ENCODE data around the gene SVIL.
"Not testable (repeated sequence)": the region's sequence is repeated elsewhere in the genome, so short reads cannot be mapped to it uniquely, and the experiment has no call there.

SVIL gene

GRCh38 chr10:29519659-29520058 lies 115.1 kb downstream of the SVIL start:
- DNase-seq (ENCODE audit: low read depth, low spot score): no peak
- no peak overlapping the region for H3K4me3 ChIP-seq (ENCODE audit: insufficient read length, low read depth)
- TF ChIP-seq YY1 (IDR thresholded peaks at IDR 0.05; ENCODE audit: insufficient read depth, insufficient read length) (no peak), SUZ12 (IDR thresholded peaks at IDR 0.05; ENCODE audit: extremely low read depth, insufficient read depth, insufficient read length) (no peak), ZNF274 (IDR thresholded peaks at IDR 0.05; ENCODE audit: low read depth, low read length) (no peak)
- H3K36me3 ChIP-seq (ENCODE audit: insufficient read depth, insufficient read length, low read length): peaks cover 76% of the 10 kb centered on the region
- H3K9ac ChIP-seq (ENCODE audit: insufficient read length, low read depth): no peak overlapping the region
- no peaks in the 10 kb centered on the region for H3K9me3 ChIP-seq (ENCODE audit: insufficient read depth, low read length)
- no peaks in the 10 kb centered on the region for H3K27me3 ChIP-seq (ENCODE audit: insufficient read depth, insufficient read length)
- no peaks in the 10 kb centered on the region for H3K4me1 ChIP-seq (ENCODE audit: insufficient read depth, insufficient read length)

DNA sequence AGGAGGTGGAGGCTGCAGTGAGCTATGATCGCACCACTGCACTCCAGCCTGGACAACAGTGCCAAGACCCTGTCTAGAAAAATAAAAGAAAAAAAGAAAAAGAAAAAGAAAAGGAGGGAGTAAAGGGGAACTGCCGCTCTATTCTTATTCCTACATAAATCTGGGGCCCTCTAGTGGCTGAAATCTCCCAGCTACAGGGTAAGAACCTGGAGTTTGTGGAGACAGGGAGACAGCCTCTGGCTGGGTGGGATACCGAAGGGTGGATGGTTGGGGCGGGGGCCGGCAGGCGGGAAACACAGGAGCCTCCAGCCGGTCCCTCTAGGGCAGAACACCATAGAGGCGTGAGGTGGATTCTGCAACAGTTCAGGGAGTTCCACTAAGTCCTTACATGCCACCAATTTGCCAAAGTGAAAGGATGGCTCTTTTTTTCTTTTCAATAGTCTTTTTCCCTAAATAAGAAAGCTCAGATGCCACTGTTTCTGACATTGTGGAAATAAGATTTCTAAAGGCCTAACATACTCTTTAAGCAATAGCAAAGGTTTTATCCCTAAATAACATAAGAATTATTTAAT lies 117.3 kb downstream of the SVIL start:
- H3K36me3 ChIP-seq (ENCODE audit: insufficient read depth, insufficient read length, low read length): peaks cover 63% of the 10 kb centered on the region
- H3K9me3 ChIP-seq (ENCODE audit: insufficient read depth, low read length): no peaks in the 10 kb centered on the region
- no peaks in the 10 kb centered on the region for H3K27me3 ChIP-seq (ENCODE audit: insufficient read depth, insufficient read length)
- TF ChIP-seq ZNF274 (IDR thresholded peaks at IDR 0.05; ENCODE audit: low read depth, low read length) (no peak), YY1 (IDR thresholded peaks at IDR 0.05; ENCODE audit: insufficient read depth, insufficient read length) (no peak), SUZ12 (IDR thresholded peaks at IDR 0.05; ENCODE audit: extremely low read depth, insufficient read depth, insufficient read length) (no peak)
- H3K4me3 ChIP-seq (ENCODE audit: insufficient read length, low read depth): no peak overlapping the region
- DNase-seq (ENCODE audit: low read depth, low spot score): peak; percentile 63
- no peaks in the 10 kb centered on the region for H3K4me1 ChIP-seq (ENCODE audit: insufficient read depth, insufficient read length)
- no peak overlapping the region for H3K9ac ChIP-seq (ENCODE audit: insufficient read length, low read depth)

DNA sequence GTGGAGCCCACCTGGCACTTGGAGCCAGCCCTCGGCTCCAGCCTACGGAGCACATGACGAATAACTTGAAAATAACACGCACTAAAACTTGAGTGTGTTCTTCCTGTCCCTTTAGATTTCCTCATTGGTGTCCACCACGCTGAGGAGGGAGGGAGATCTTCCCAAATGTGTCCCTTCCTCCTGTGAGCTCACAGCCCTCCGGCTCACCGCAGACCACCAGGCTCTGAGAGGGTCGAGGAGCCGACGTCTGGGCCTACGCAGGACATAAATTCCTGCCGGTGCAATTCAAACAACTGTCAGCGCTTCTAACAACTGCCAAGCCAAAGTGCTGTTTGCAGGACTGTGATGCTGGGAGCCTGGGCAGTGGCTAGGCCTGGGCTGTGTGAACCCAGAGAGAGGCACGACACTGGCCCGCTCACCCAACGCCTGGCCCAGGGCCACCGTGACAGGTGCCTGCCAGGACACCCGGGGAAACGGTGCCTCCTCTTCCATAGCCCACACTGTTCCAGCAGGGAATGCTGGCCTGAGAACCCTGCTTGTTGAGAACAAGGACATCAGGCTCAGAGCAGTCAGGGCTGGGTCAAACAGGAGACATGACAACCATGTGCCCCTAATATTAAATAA lies 118.3 kb downstream of the SVIL start:
- H3K36me3 ChIP-seq (ENCODE audit: insufficient read depth, insufficient read length, low read length): peaks cover 63% of the 10 kb centered on the region
- not testable (repeated sequence) for H3K4me3 ChIP-seq (ENCODE audit: insufficient read length, low read depth); DNase-seq (ENCODE audit: low read depth, low spot score); H3K27me3 ChIP-seq (ENCODE audit: insufficient read depth, insufficient read length); H3K4me1 ChIP-seq (ENCODE audit: insufficient read depth, insufficient read length); H3K9ac ChIP-seq (ENCODE audit: insufficient read length, low read depth); H3K9me3 ChIP-seq (ENCODE audit: insufficient read depth, low read length)

GRCh38 chr10:29515879-29516278 lies 118.9 kb downstream of the SVIL start:
- not testable (repeated sequence) for H3K27me3 ChIP-seq (ENCODE audit: insufficient read depth, insufficient read length); H3K9ac ChIP-seq (ENCODE audit: insufficient read length, low read depth); DNase-seq (ENCODE audit: low read depth, low spot score); H3K9me3 ChIP-seq (ENCODE audit: insufficient read depth, low read length); H3K4me1 ChIP-seq (ENCODE audit: insufficient read depth, insufficient read length); H3K4me3 ChIP-seq (ENCODE audit: insufficient read length, low read depth)
- H3K36me3 ChIP-seq (ENCODE audit: insufficient read depth, insufficient read length, low read length): peaks cover 59% of the 10 kb centered on the region

GRCh38 chr10:29515104-29515503 lies 119.7 kb downstream of the SVIL start:
- peaks cover 53% of the 10 kb centered on the region for H3K36me3 ChIP-seq (ENCODE audit: insufficient read depth, insufficient read length, low read length)

DNA sequence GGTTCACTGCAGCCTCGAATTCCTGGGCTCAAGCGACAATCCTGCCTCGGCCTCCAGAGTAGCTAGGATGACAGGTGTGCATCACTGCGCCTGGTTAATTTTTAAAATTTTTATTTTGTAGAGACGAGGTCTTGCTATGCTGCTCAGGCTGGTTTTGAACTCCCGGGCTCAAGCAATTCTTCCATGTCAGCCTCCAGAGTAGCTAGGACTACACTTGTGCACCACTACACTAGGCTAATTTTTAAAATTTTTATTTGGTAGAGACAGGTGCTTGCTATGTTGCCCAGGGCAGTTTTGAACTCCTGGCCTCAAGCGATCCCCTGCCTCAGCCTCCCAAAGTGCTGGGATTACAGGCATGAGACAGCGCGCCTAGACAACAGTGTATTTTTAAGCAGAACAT lies 120.5 kb downstream of the SVIL start:
- Histone ChIP-seq H3K4me3 (ENCODE audit: insufficient read length, low read depth) (no peak overlapping the region), H3K9me3 (ENCODE audit: insufficient read depth, low read length) (no peaks in the 10 kb centered on the region), H3K4me1 (ENCODE audit: insufficient read depth, insufficient read length) (no peaks in the 10 kb centered on the region), H3K36me3 (ENCODE audit: insufficient read depth, insufficient read length, low read length) (peaks cover 46% of the 10 kb centered on the region), H3K9ac (ENCODE audit: insufficient read length, low read depth) (no peak overlapping the region), H3K27me3 (ENCODE audit: insufficient read depth, insufficient read length) (no peaks in the 10 kb centered on the region)
- TF ChIP-seq SUZ12 (IDR thresholded peaks at IDR 0.05; ENCODE audit: extremely low read depth, insufficient read depth, insufficient read length): no peak
- TF ChIP-seq ZNF274 (IDR thresholded peaks at IDR 0.05; ENCODE audit: low read depth, low read length): no peak
- no peak for TF ChIP-seq YY1 (IDR thresholded peaks at IDR 0.05; ENCODE audit: insufficient read depth, insufficient read length)
- DNase-seq (ENCODE audit: low read depth, low spot score): no peak

More at GRCh38 chr10:29515104-29515503, 119.7 kb downstream of the SVIL start:
- not testable (repeated sequence) for H3K4me3 ChIP-seq (ENCODE audit: insufficient read length, low read depth); H3K9me3 ChIP-seq (ENCODE audit: insufficient read depth, low read length); H3K4me1 ChIP-seq (ENCODE audit: insufficient read depth, insufficient read length); H3K27me3 ChIP-seq (ENCODE audit: insufficient read depth, insufficient read length); H3K9ac ChIP-seq (ENCODE audit: insufficient read length, low read depth); DNase-seq (ENCODE audit: low read depth, low spot score)

DNA sequence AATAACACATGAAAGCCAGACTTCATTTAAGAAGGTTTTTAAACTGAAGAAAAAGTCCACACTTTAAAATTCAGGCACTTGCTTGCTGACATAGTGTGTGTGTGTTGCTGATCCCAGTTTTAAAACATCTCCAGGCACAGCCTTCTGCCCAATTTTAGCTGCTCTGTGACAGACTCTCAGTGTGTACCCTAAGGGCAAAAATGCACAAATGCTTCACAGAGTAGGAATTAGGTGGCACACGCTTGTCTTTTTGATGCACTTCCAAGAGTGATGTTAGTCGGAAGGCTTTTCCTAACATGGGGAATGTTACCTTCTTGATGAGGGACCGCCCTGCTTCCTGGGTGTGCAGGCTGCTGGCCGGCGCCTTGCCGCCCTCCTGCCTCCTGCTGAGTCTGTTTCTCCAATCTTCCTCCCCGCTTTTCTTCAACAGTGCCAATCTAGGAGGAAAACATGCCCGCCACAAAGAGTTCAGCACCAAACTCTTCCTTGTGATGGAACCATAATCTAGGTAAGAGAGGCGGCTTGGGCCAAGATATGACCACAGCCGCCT lies 122.3 kb downstream of the SVIL start:
- Histone ChIP-seq H3K9ac (ENCODE audit: insufficient read length, low read depth) (no peak overlapping the region), H3K4me3 (ENCODE audit: insufficient read length, low read depth) (no peak overlapping the region), H3K27me3 (ENCODE audit: insufficient read depth, insufficient read length) (no peaks in the 10 kb centered on the region), H3K4me1 (ENCODE audit: insufficient read depth, insufficient read length) (no peaks in the 10 kb centered on the region), H3K9me3 (ENCODE audit: insufficient read depth, low read length) (no peaks in the 10 kb centered on the region), H3K36me3 (ENCODE audit: insufficient read depth, insufficient read length, low read length) (peaks cover 43% of the 10 kb centered on the region)
- no peak for TF ChIP-seq SUZ12 (IDR thresholded peaks at IDR 0.05; ENCODE audit: extremely low read depth, insufficient read depth, insufficient read length)
- no peak for TF ChIP-seq YY1 (IDR thresholded peaks at IDR 0.05; ENCODE audit: insufficient read depth, insufficient read length)
- TF ChIP-seq ZNF274 (IDR thresholded peaks at IDR 0.05; ENCODE audit: low read depth, low read length): no peak
- DNase-seq (ENCODE audit: low read depth, low spot score): no peak

GRCh38 chr10:29511806-29512205 lies 123.0 kb downstream of the SVIL start:
- not testable (repeated sequence) for H3K27me3 ChIP-seq (ENCODE audit: insufficient read depth, insufficient read length); H3K9me3 ChIP-seq (ENCODE audit: insufficient read depth, low read length); H3K4me3 ChIP-seq (ENCODE audit: insufficient read length, low read depth); DNase-seq (ENCODE audit: low read depth, low spot score); H3K9ac ChIP-seq (ENCODE audit: insufficient read length, low read depth); H3K4me1 ChIP-seq (ENCODE audit: insufficient read depth, insufficient read length)
- peaks cover 47% of the 10 kb centered on the region for H3K36me3 ChIP-seq (ENCODE audit: insufficient read depth, insufficient read length, low read length)

DNA sequence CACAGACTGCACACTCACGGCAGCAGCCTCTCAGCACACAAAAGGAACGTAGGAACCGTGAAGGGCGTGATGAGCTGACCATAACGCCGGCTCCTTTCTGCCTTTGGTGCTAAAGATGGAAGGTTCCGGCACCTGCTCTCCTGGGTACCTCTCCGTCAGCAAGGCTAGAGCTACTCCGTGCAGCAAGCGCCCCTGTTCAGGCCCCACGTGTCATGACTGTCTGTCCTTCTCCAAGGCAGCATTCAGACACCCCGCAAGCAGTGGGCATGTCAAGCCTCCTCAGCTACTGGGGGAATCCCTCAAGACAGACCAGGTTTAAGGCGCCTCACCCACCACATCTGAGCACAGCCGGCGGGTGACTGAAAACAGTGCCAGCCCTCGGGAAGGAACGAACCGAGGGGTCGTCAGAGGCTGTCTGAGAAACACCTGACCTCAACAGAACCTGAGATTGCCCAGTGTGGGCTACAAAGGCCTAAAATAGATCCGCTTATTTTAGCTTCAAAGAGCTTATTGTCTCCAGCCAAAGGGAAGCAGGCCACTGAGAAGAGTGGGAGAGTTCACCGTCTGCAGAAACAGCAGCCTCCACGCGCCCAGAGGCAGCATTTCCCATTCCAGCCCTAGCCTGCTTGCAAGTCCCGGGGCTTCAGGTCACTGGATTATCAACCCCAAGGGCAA lies 124.2 kb downstream of the SVIL start:
- not testable (repeated sequence) for H3K27me3 ChIP-seq (ENCODE audit: insufficient read depth, insufficient read length); DNase-seq (ENCODE audit: low read depth, low spot score); H3K4me1 ChIP-seq (ENCODE audit: insufficient read depth, insufficient read length); H3K4me3 ChIP-seq (ENCODE audit: insufficient read length, low read depth); H3K9me3 ChIP-seq (ENCODE audit: insufficient read depth, low read length); H3K9ac ChIP-seq (ENCODE audit: insufficient read length, low read depth)
- peaks cover 44% of the 10 kb centered on the region for H3K36me3 ChIP-seq (ENCODE audit: insufficient read depth, insufficient read length, low read length)
